ENCODE data around the gene KCNN4.
"Not testable (repeated sequence)": the region's sequence is repeated elsewhere in the genome, so short reads cannot be mapped to it uniquely, and the experiment has no call there.

Gene KCNN4

GRCh38 chr19:43773725-43774102 is 7.1 kb downstream of the KCNN4 start:
- peaks cover 49 to 100% (median 77%) of the 10 kb centered on the region in 10 experiments for H3K4me1 ChIP-seq
- peaks cover 53 to 82% (median 65%) of the 10 kb centered on the region in 11 experiments for H3K36me3 ChIP-seq
- H3K4me3 ChIP-seq: no peak overlapping the region
- H3K27ac ChIP-seq: peak overlapping the region in 1 of 11 experiments; percentile 12; a peak in 3 of 22 replicates
- no peak for TF ChIP-seq Cebpa-rat (IDR thresholded peaks at IDR 0.05)
- H4K20me1 ChIP-seq: peaks cover 0 to 57% (median 0%) of the 10 kb centered on the region in 11 experiments; a peak in 7 of 22 replicates
- no peaks in the 10 kb centered on the region for H3K9me3 ChIP-seq (replicated peaks in 1 of 11)
- 0 out of 22 replicates have a peak overlapping the region, but pooled peaks of 1 of the 11 experiments have one; percentile 5 for H3K9ac ChIP-seq
- H3K4me2 ChIP-seq: peak overlapping the region in 10 of 11 experiments; percentile 19 to 100 (median 52); a peak in 13 of 22 replicates
- H3K27me3 ChIP-seq: no peaks in the 10 kb centered on the region

GRCh38 chr19:43769256-43769655 is 11.5 kb downstream of the KCNN4 start:
- Histone ChIP-seq H3K4me3 (no peak overlapping the region; a peak in 1 of 20 replicates), H4K20me1 (peaks cover 0 to 40% (median 0%) of the 10 kb centered on the region in 11 experiments; a peak in 6 of 22 replicates), H3K9me3 (replicated peaks in 1 of 11) (no peaks in the 10 kb centered on the region), H3K36me3 (peaks cover 67 to 83% (median 77%) of the 10 kb centered on the region in 11 experiments), H3K27ac (peak overlapping the region in 5 of 11 experiments; percentile 25 to 90 (median 42); a peak in 7 of 22 replicates), H3K4me1 (peaks cover 51 to 100% (median 77%) of the 10 kb centered on the region in 10 experiments), H3K4me2 (peak overlapping the region in 8 of 11 experiments; percentile 91 to 97 (median 92); a peak in 14 of 22 replicates), H3K9ac (peak overlapping the region in 7 of 11 experiments; percentile 8 to 55 (median 27); a peak in 4 of 22 replicates), H3K27me3 (no peaks in the 10 kb centered on the region)
- TF ChIP-seq Cebpa-rat (IDR thresholded peaks at IDR 0.05): no peak

- no peaks in the 10 kb centered on the region for H3K27me3 ChIP-seq
- no peaks in the 10 kb centered on the region for H3K9me3 ChIP-seq (replicated peaks in 1 of 11)
- H3K27ac ChIP-seq: peak overlapping the region in 7 of 11 experiments; percentile 23 to 90 (median 43); a peak in 15 of 22 replicates
- peaks cover 50 to 100% (median 78%) of the 10 kb centered on the region in 10 experiments for H3K4me1 ChIP-seq
- no peak for TF ChIP-seq Cebpa-rat (IDR thresholded peaks at IDR 0.05)
- H3K4me3 ChIP-seq: no peak overlapping the region; a peak in 1 of 20 replicates
- H4K20me1 ChIP-seq: peaks cover 0 to 32% (median 0%) of the 10 kb centered on the region in 11 experiments; a peak in 4 of 22 replicates
- H3K36me3 ChIP-seq: peaks cover 59 to 75% (median 69%) of the 10 kb centered on the region in 11 experiments; a peak in 21 of 22 replicates
- peak overlapping the region in 9 of 11 experiments; percentile 6 to 97 (median 92); a peak in 16 of 22 replicates for H3K4me2 ChIP-seq
- peak overlapping the region in 8 of 11 experiments; percentile 8 to 55 (median 29); a peak in 9 of 22 replicates for H3K9ac ChIP-seq
These were observed 12.3 kb downstream of the KCNN4 start for GRCh38 chr19:43768273-43769050.

GRCh38 chr19:43767818-43768217 is 13.0 kb downstream of the KCNN4 start:
- Histone ChIP-seq H3K4me3 (no peak overlapping the region; a peak in 1 of 20 replicates), H3K9ac (peak overlapping the region in 6 of 11 experiments; percentile 40 to 81 (median 76); a peak in 6 of 22 replicates), H3K27me3 (no peaks in the 10 kb centered on the region), H3K4me1 (peaks cover 47 to 100% (median 78%) of the 10 kb centered on the region in 10 experiments), H4K20me1 (peaks cover 0 to 27% (median 0%) of the 10 kb centered on the region in 11 experiments; a peak in 3 of 22 replicates), H3K9me3 (replicated peaks in 1 of 11) (no peaks in the 10 kb centered on the region), H3K4me2 (peak overlapping the region in 9 of 11 experiments; percentile 79 to 97 (median 92); a peak in 16 of 22 replicates), H3K27ac (peak overlapping the region in 10 of 11 experiments; percentile 68 to 90 (median 86); a peak in 13 of 22 replicates), H3K36me3 (peaks cover 55 to 69% (median 62%) of the 10 kb centered on the region in 11 experiments; a peak in 21 of 22 replicates)
- TF ChIP-seq Cebpa-rat (IDR thresholded peaks at IDR 0.05): no peak

GRCh38 chr19:43767316-43767715 is 13.5 kb downstream of the KCNN4 start:
- Histone ChIP-seq H3K4me1 (peaks cover 43 to 100% (median 79%) of the 10 kb centered on the region in 10 experiments), H3K27ac (peak overlapping the region; percentile 56 to 90 (median 85); a peak in 20 of 22 replicates), H3K4me3 (peak overlapping the region in 1 of 10 experiments; percentile 56; a peak in 3 of 20 replicates), H3K36me3 (peaks cover 54 to 64% (median 57%) of the 10 kb centered on the region in 11 experiments; a peak in 21 of 22 replicates), H3K9me3 (replicated peaks in 1 of 11) (no peaks in the 10 kb centered on the region), H3K27me3 (no peaks in the 10 kb centered on the region), H3K4me2 (peak overlapping the region in 10 of 11 experiments; percentile 78 to 97 (median 92); a peak in 19 of 22 replicates), H3K9ac (peak overlapping the region in 10 of 11 experiments; percentile 3 to 81 (median 74); a peak in 17 of 22 replicates), H4K20me1 (peaks cover 0 to 22% (median 0%) of the 10 kb centered on the region in 11 experiments; a peak in 3 of 22 replicates)
- no peak for TF ChIP-seq Cebpa-rat (IDR thresholded peaks at IDR 0.05)

GRCh38 chr19:43766755-43767043 is 14.1 kb downstream of the KCNN4 start:
- peaks cover 43 to 100% (median 81%) of the 10 kb centered on the region in 10 experiments for H3K4me1 ChIP-seq
- TF ChIP-seq Cebpa-rat (IDR thresholded peaks at IDR 0.05): no peak
- peaks cover 48 to 57% (median 51%) of the 10 kb centered on the region in 11 experiments; a peak in 21 of 22 replicates for H3K36me3 ChIP-seq
- no peaks in the 10 kb centered on the region for H3K27me3 ChIP-seq
- peak overlapping the region; percentile 3 to 81 (median 73); a peak in 18 of 22 replicates for H3K9ac ChIP-seq
- H4K20me1 ChIP-seq: peaks cover 0 to 17% (median 0%) of the 10 kb centered on the region in 11 experiments; a peak in 2 of 22 replicates
- H3K4me2 ChIP-seq: peak overlapping the region; percentile 74 to 97 (median 91)
- H3K9me3 ChIP-seq (replicated peaks in 1 of 11): no peaks in the 10 kb centered on the region
- peak overlapping the region in 3 of 10 experiments; percentile 47 to 56 (median 47); a peak in 3 of 20 replicates for H3K4me3 ChIP-seq
- H3K27ac ChIP-seq: peak overlapping the region; percentile 56 to 90 (median 85); a peak in 20 of 22 replicates

GRCh38 chr19:43765109-43765876 is 15.5 kb downstream of the KCNN4 start:
- Histone ChIP-seq H3K9me3 (replicated peaks in 1 of 11) (no peaks in the 10 kb centered on the region), H4K20me1 (peaks cover 0 to 10% (median 0%) of the 10 kb centered on the region in 11 experiments; a peak in 2 of 22 replicates), H3K4me1 (peaks cover 43 to 100% (median 77%) of the 10 kb centered on the region in 10 experiments), H3K27me3 (no peaks in the 10 kb centered on the region), H3K27ac (peak overlapping the region; percentile 56 to 90 (median 85)), H3K4me2 (peak overlapping the region; percentile 74 to 97 (median 91)), H3K36me3 (peaks cover 35 to 43% (median 37%) of the 10 kb centered on the region in 11 experiments; a peak in 21 of 22 replicates), H3K4me3 (peak overlapping the region in 8 of 10 experiments; percentile 2 to 56 (median 44); a peak in 12 of 20 replicates), H3K9ac (peak overlapping the region; percentile 61 to 81 (median 74))
- TF ChIP-seq Cebpa-rat (IDR thresholded peaks at IDR 0.05): no peak

- peak overlapping the region; percentile 74 to 97 (median 91) for H3K4me2 ChIP-seq
- peak overlapping the region; percentile 58 to 81 (median 73); a peak in 20 of 22 replicates for H3K9ac ChIP-seq
These were observed 16.1 kb downstream of the KCNN4 start for GRCh38 chr19:43764684-43765083.

More at GRCh38 chr19:43764684-43765083, 16.1 kb downstream of the KCNN4 start:
- Histone ChIP-seq H3K4me3 (peak overlapping the region in 2 of 10 experiments; percentile 17 to 42; a peak in 2 of 20 replicates), H3K36me3 (peaks cover 29 to 37% (median 31%) of the 10 kb centered on the region in 11 experiments; a peak in 21 of 22 replicates), H3K27ac (peak overlapping the region; percentile 56 to 90 (median 85); a peak in 21 of 22 replicates), H3K4me1 (peaks cover 43 to 99% (median 76%) of the 10 kb centered on the region in 10 experiments)
- H3K9me3 ChIP-seq (replicated peaks in 1 of 11); H3K27me3 ChIP-seq; H4K20me1 ChIP-seq: not testable (repeated sequence)

Measured in BLaER1 treated with 17β-estradiol and CSF1 and Interleukin-3, amounts not matched to agents 10 nM and 100 nM (cell line).